GM23338 (cell line): ENCODE measurements around the gene CNOT4. TPM values are rescaled to one million over a fixed set of nuclear protein-coding genes. Genes with fewer than 3 reads are reported as not detected.

Experiments
- ATAC-seq: fragments of 200-7000 bp; cut with Tn5 transposase; 3 replicates; pipeline ENCODE4 v1.9.1; 2020
- DNase-seq: peaks from one replicate; pipeline ENCODE4 v3.0.0-alpha.2; 2015; ENCODE audit warnings: low spot score
- H2AFZ ChIP-seq: fragments of 200-600 bp; sonication (generic); 2 replicates; pipeline ENCODE4 v1.8.0; 2016; ENCODE audit warnings: antibody characterized with exemption, mild to moderate bottlenecking, moderate library complexity
- H3F3A ChIP-seq: fragments of 200-600 bp; sonication (generic); replicated peaks from 2 replicates; pipeline ENCODE4 v1.8.0; 2017; ENCODE audit warnings: antibody characterized with exemption, mixed run types, low read depth
- H3K27ac ChIP-seq: fragments of 200-600 bp; sonication (generic); 2 replicates; pipeline ENCODE4 v1.6.1; 2016; ENCODE audit warnings: low read depth
- H3K27me3 ChIP-seq: fragments of 200-600 bp; sonication (generic); 2 replicates; pipeline ENCODE4 v1.8.0; 2016; ENCODE audit warnings: mild to moderate bottlenecking, mixed run types, moderate library complexity; ENCODE audit not compliant: insufficient read depth
- H3K36me3 ChIP-seq: fragments of 200-600 bp; sonication (generic); 2 replicates; pipeline ENCODE4 v1.8.0; 2016; ENCODE audit warnings: mild to moderate bottlenecking; ENCODE audit not compliant: insufficient read depth
- H3K4me1 ChIP-seq: fragments of 200-600 bp; sonication (generic); 2 replicates; pipeline ENCODE4 v1.8.0; 2016; ENCODE audit warnings: mild to moderate bottlenecking, moderate library complexity; ENCODE audit not compliant: insufficient read depth
- H3K4me2 ChIP-seq: fragments of 200-600 bp; sonication (generic); 2 replicates; pipeline ENCODE4 v1.7.1; 2017; ENCODE audit warnings: mixed run types
- H3K4me3 ChIP-seq: fragments of 200-600 bp; sonication (generic); 2 replicates; pipeline ENCODE4 v1.6.1; 2016; ENCODE audit warnings: mixed run types
- H3K79me2 ChIP-seq: fragments of 200-600 bp; sonication (generic); replicated peaks from 2 replicates; pipeline ENCODE4 v1.8.0; 2017; ENCODE audit warnings: mild to moderate bottlenecking; ENCODE audit not compliant: insufficient read depth
- H3K9me2 ChIP-seq: fragments of 200-600 bp; sonication (generic); 2 replicates; pipeline ENCODE4 v1.8.0; 2017; ENCODE audit not compliant: insufficient read depth
- H4K20me1 ChIP-seq: fragments of 200-600 bp; sonication (generic); replicated peaks from 2 replicates; pipeline ENCODE4 v1.8.0; 2017; ENCODE audit warnings: mild to moderate bottlenecking; ENCODE audit not compliant: insufficient read depth
- H3K27ac Mint-ChIP-seq: 2 replicates; pipeline ENCODE4 v1.8.0; 2020; ENCODE audit warnings: inconsistent platforms, mild to moderate bottlenecking, moderate library complexity, mixed read lengths
- H3K27me3 Mint-ChIP-seq: 3 replicates; pipeline ENCODE4 v1.8.0; 2022; ENCODE audit warnings: low read depth, mild to moderate bottlenecking, moderate library complexity, mixed read lengths, inconsistent platforms; ENCODE audit not compliant: insufficient read depth, poor library complexity
- H3K36me3 Mint-ChIP-seq: 3 replicates; pipeline ENCODE4 v1.8.0; 2021; ENCODE audit warnings: low read depth, mild to moderate bottlenecking, inconsistent platforms, moderate library complexity, mixed read lengths
- H3K4me1 Mint-ChIP-seq: 3 replicates; pipeline ENCODE4 v1.8.0; 2020; ENCODE audit warnings: mild to moderate bottlenecking, inconsistent platforms, mixed read lengths
- H3K4me3 Mint-ChIP-seq: 3 replicates; pipeline ENCODE4 v1.8.0; 2021; ENCODE audit warnings: moderate library complexity, mild to moderate bottlenecking, inconsistent platforms, mixed read lengths
- H3K9me3 Mint-ChIP-seq: 3 replicates; pipeline ENCODE4 v1.8.0; 2020; ENCODE audit warnings: moderate library complexity, mild to moderate bottlenecking, inconsistent platforms, mixed read lengths
- CREB1 ChIP-seq: fragments of 250-450 bp; sonication (Bioruptor Pico); IDR thresholded peaks from 2 replicates; pipeline ENCODE4 v1.5.0; 2020; ENCODE audit warnings: low read depth, mild to moderate bottlenecking, moderate library complexity
- EZH2 ChIP-seq: fragments of 200-600 bp; sonication (generic); IDR thresholded peaks from one replicate; pipeline ENCODE4 v1.8.0; 2017; ENCODE audit warnings: antibody characterized with exemption, mild to moderate bottlenecking, low read depth; ENCODE audit not compliant: unreplicated experiment
- EZH2phosphoT487 ChIP-seq: fragments of 200-600 bp; sonication (generic); IDR thresholded peaks from one replicate; pipeline ENCODE4 v1.8.1; 2018; ENCODE audit warnings: antibody characterized with exemption; ENCODE audit not compliant: unreplicated experiment
- JUNB ChIP-seq: IDR thresholded peaks from one replicate; pipeline ENCODE4 v1.6.1; 2016; ENCODE audit warnings: antibody characterized with exemption; ENCODE audit not compliant: unreplicated experiment
- NANOG ChIP-seq: IDR thresholded peaks from 2 replicates; pipeline ENCODE4 v1.6.1; 2016; ENCODE audit warnings: antibody characterized with exemption, borderline replicate concordance
- POLR2AphosphoS5 ChIP-seq: IDR thresholded peaks from 2 replicates; pipeline ENCODE4 v1.6.1; 2016; ENCODE audit warnings: antibody characterized with exemption, low read depth
- STAT1 ChIP-seq: IDR thresholded peaks from one replicate; pipeline ENCODE4 v1.6.1; 2016; ENCODE audit warnings: antibody characterized with exemption; ENCODE audit not compliant: unreplicated experiment
- ZNF114 ChIP-seq: fragments of 250-450 bp; sonication (Bioruptor Pico); IDR thresholded peaks from 2 replicates; pipeline ENCODE4 v1.5.0; 2020; ENCODE audit warnings: mild to moderate bottlenecking, moderate library complexity
- ZNF331 ChIP-seq: fragments of 250-450 bp; sonication (Bioruptor Pico); IDR thresholded peaks from 2 replicates; pipeline ENCODE4 v1.5.0; 2020; ENCODE audit warnings: low read depth, mild to moderate bottlenecking, moderate library complexity
- polyA plus RNA-seq: library from polyadenylated mRNA; unstranded; fragments of >200 nt; fragmentation: Nextera tagmentation; extraction: Ambion mirVana; gene quantifications from 2 replicates; pipeline ENCODE4 v1.2.1, GENCODE V29; 2016
- total RNA-seq: library from RNA; depleted of rRNA; stranded (reverse); fragments of >200 nt; shearing (Covaris generic); gene quantifications from 2 replicates; pipeline ENCODE4 v1.2.3, GENCODE V29; 2014
- TF ChIP-seq, protein P1 (sequence below), 2 experiments: fragments of 200-600 bp in 1 of 2; sonication (generic) in 1 of 2; conservative IDR thresholded peaks; 2 replicates each; pipeline versions ENCODE4 v1.5.1 to v1.6.1; 2016 to 2017; ENCODE audit warnings: antibody characterized with exemption in 2 of 2, low read depth in 2 of 2, mild to moderate bottlenecking in 2 of 2, moderate library complexity in 1 of 2
- TF ChIP-seq, protein P2 (sequence below): fragments of 250-450 bp; sonication (Bioruptor Pico); IDR thresholded peaks from 2 replicates; pipeline ENCODE4 v1.5.0; 2020; ENCODE audit warnings: mild to moderate bottlenecking, moderate library complexity
- TF ChIP-seq, protein P3 (sequence below): IDR thresholded peaks from 2 replicates; pipeline ENCODE4 v1.6.1; 2016; ENCODE audit warnings: antibody characterized with exemption
- TF ChIP-seq, protein P4 (sequence below): IDR thresholded peaks from one replicate; pipeline ENCODE4 v1.6.1; 2018; ENCODE audit warnings: antibody characterized with exemption; ENCODE audit not compliant: unreplicated experiment

The CNOT4 gene
- total and polyA plus RNA-seq, 2 experiments from 2014 or later, result 18.9 to 26.2 TPM

DNA sequence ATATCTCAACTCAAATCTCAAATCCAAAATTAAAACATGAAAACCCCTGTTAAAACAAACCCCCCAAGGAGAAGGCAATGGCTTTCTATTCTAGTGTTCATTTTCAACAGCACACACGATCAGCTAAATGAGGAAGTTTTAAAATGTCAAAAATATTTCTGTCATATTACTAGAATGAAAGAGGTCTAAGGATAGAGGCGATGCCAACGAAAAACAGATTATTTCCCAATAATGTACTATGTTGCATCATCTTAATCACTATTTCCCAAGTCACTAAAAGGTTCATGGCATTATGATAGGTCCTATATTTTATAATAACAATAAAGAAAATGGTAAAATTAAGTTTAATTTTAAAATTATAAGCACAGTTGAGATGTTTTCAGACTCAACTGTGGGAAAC lies 10.1 kb downstream of the CNOT4 start:
- Histone ChIP-seq H3F3A (no peaks in the 10 kb centered on the region), H3K4me3 (no peak overlapping the region), H3K9me2 (no peaks in the 10 kb centered on the region), H3K4me2 (no peak overlapping the region), H2AFZ (no peak overlapping the region), H3K4me1 (peaks cover 10% of the 10 kb centered on the region), H3K27ac (no peak overlapping the region), H4K20me1 (peaks cover 19% of the 10 kb centered on the region), H3K27me3 (no peaks in the 10 kb centered on the region), H3K79me2 (peaks cover 96% of the 10 kb centered on the region), H3K36me3 (no peaks in the 10 kb centered on the region)
- DNase-seq, result no peak
- H3K27ac Mint-ChIP-seq, result peak overlapping the region; percentile 72
- TF ChIP-seq NANOG (no peak), ZNF331 (CRISPR knock-in tag) (no peak), STAT1 (no peak), ZNF114 (no peak), EZH2 (no peak), POLR2AphosphoS5 (no peak), EZH2phosphoT487 (no peak), JUNB (no peak), CREB1 (no peak)
- TF ChIP-seq, protein P1, sequence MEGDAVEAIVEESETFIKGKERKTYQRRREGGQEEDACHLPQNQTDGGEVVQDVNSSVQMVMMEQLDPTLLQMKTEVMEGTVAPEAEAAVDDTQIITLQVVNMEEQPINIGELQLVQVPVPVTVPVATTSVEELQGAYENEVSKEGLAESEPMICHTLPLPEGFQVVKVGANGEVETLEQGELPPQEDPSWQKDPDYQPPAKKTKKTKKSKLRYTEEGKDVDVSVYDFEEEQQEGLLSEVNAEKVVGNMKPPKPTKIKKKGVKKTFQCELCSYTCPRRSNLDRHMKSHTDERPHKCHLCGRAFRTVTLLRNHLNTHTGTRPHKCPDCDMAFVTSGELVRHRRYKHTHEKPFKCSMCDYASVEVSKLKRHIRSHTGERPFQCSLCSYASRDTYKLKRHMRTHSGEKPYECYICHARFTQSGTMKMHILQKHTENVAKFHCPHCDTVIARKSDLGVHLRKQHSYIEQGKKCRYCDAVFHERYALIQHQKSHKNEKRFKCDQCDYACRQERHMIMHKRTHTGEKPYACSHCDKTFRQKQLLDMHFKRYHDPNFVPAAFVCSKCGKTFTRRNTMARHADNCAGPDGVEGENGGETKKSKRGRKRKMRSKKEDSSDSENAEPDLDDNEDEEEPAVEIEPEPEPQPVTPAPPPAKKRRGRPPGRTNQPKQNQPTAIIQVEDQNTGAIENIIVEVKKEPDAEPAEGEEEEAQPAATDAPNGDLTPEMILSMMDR (conservative IDR thresholded peaks at IDR 0.05; ENCODE audit: low read depth in 2 of 2), result no peak
- TF ChIP-seq, protein P2, sequence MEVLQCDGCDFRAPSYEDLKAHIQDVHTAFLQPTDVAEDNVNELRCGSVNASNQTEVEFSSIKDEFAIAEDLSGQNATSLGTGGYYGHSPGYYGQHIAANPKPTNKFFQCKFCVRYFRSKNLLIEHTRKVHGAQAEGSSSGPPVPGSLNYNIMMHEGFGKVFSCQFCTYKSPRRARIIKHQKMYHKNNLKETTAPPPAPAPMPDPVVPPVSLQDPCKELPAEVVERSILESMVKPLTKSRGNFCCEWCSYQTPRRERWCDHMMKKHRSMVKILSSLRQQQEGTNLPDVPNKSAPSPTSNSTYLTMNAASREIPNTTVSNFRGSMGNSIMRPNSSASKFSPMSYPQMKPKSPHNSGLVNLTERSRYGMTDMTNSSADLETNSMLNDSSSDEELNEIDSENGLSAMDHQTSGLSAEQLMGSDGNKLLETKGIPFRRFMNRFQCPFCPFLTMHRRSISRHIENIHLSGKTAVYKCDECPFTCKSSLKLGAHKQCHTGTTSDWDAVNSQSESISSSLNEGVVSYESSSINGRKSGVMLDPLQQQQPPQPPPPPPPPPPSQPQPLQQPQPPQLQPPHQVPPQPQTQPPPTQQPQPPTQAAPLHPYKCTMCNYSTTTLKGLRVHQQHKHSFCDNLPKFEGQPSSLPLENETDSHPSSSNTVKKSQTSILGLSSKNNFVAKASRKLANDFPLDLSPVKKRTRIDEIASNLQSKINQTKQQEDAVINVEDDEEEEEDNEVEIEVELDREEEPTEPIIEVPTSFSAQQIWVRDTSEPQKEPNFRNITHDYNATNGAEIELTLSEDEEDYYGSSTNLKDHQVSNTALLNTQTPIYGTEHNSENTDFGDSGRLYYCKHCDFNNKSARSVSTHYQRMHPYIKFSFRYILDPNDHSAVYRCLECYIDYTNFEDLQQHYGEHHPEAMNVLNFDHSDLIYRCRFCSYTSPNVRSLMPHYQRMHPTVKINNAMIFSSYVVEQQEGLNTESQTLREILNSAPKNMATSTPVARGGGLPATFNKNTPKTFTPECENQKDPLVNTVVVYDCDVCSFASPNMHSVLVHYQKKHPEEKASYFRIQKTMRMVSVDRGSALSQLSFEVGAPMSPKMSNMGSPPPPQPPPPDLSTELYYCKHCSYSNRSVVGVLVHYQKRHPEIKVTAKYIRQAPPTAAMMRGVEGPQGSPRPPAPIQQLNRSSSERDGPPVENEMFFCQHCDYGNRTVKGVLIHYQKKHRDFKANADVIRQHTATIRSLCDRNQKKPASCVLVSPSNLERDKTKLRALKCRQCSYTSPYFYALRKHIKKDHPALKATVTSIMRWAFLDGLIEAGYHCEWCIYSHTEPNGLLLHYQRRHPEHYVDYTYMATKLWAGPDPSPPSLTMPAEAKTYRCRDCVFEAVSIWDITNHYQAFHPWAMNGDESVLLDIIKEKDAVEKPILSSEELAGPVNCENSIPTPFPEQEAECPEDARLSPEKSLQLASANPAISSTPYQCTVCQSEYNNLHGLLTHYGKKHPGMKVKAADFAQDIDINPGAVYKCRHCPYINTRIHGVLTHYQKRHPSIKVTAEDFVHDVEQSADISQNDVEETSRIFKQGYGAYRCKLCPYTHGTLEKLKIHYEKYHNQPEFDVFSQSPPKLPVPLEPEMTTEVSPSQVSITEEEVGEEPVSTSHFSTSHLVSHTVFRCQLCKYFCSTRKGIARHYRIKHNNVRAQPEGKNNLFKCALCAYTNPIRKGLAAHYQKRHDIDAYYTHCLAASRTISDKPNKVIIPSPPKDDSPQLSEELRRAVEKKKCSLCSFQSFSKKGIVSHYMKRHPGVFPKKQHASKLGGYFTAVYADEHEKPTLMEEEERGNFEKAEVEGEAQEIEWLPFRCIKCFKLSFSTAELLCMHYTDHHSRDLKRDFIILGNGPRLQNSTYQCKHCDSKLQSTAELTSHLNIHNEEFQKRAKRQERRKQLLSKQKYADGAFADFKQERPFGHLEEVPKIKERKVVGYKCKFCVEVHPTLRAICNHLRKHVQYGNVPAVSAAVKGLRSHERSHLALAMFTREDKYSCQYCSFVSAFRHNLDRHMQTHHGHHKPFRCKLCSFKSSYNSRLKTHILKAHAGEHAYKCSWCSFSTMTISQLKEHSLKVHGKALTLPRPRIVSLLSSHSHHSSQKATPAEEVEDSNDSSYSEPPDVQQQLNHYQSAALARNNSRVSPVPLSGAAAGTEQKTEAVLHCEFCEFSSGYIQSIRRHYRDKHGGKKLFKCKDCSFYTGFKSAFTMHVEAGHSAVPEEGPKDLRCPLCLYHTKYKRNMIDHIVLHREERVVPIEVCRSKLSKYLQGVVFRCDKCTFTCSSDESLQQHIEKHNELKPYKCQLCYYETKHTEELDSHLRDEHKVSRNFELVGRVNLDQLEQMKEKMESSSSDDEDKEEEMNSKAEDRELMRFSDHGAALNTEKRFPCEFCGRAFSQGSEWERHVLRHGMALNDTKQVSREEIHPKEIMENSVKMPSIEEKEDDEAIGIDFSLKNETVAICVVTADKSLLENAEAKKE (CRISPR knock-in tag), result no peak
- TF ChIP-seq, protein P3, sequence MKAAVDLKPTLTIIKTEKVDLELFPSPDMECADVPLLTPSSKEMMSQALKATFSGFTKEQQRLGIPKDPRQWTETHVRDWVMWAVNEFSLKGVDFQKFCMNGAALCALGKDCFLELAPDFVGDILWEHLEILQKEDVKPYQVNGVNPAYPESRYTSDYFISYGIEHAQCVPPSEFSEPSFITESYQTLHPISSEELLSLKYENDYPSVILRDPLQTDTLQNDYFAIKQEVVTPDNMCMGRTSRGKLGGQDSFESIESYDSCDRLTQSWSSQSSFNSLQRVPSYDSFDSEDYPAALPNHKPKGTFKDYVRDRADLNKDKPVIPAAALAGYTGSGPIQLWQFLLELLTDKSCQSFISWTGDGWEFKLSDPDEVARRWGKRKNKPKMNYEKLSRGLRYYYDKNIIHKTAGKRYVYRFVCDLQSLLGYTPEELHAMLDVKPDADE, result no peak
- TF ChIP-seq, protein P4, sequence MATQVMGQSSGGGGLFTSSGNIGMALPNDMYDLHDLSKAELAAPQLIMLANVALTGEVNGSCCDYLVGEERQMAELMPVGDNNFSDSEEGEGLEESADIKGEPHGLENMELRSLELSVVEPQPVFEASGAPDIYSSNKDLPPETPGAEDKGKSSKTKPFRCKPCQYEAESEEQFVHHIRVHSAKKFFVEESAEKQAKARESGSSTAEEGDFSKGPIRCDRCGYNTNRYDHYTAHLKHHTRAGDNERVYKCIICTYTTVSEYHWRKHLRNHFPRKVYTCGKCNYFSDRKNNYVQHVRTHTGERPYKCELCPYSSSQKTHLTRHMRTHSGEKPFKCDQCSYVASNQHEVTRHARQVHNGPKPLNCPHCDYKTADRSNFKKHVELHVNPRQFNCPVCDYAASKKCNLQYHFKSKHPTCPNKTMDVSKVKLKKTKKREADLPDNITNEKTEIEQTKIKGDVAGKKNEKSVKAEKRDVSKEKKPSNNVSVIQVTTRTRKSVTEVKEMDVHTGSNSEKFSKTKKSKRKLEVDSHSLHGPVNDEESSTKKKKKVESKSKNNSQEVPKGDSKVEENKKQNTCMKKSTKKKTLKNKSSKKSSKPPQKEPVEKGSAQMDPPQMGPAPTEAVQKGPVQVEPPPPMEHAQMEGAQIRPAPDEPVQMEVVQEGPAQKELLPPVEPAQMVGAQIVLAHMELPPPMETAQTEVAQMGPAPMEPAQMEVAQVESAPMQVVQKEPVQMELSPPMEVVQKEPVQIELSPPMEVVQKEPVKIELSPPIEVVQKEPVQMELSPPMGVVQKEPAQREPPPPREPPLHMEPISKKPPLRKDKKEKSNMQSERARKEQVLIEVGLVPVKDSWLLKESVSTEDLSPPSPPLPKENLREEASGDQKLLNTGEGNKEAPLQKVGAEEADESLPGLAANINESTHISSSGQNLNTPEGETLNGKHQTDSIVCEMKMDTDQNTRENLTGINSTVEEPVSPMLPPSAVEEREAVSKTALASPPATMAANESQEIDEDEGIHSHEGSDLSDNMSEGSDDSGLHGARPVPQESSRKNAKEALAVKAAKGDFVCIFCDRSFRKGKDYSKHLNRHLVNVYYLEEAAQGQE, result no peak
- no peak overlapping the region for H3K4me3 Mint-ChIP-seq
- H3K36me3 Mint-ChIP-seq, result no peaks in the 10 kb centered on the region
- peaks cover 20% of the 10 kb centered on the region for H3K4me1 Mint-ChIP-seq
- no peaks in the 10 kb centered on the region for H3K9me3 Mint-ChIP-seq
- no peak for ATAC-seq
- H3K27me3 Mint-ChIP-seq, result no peaks in the 10 kb centered on the region
